Retinal pigment epithelial cell (primary cell): ENCODE results near the gene BTG3.

ENCODE experiments used
- DNase-seq: peaks from one replicate; pipeline ENCODE4 v3.0.0-alpha.2; 2010; ENCODE audit warnings: low read depth
- H3K4me3 ChIP-seq: 2 replicates; pipeline ENCODE4 v1.5.1; 2011; ENCODE audit warnings: mild to moderate bottlenecking, low read length, control low read depth, moderate library complexity
- TF ChIP-seq, protein P1 (sequence below): conservative IDR thresholded peaks from 2 replicates; pipeline ENCODE4 v1.5.1; 2011; ENCODE audit warnings: low read depth, low read length, control low read depth, inconsistent platforms

BTG3 gene

GRCh38 chr21:17597680-17598079 lies 15.0 kb downstream of the BTG3 start:
- TF ChIP-seq, protein P1, sequence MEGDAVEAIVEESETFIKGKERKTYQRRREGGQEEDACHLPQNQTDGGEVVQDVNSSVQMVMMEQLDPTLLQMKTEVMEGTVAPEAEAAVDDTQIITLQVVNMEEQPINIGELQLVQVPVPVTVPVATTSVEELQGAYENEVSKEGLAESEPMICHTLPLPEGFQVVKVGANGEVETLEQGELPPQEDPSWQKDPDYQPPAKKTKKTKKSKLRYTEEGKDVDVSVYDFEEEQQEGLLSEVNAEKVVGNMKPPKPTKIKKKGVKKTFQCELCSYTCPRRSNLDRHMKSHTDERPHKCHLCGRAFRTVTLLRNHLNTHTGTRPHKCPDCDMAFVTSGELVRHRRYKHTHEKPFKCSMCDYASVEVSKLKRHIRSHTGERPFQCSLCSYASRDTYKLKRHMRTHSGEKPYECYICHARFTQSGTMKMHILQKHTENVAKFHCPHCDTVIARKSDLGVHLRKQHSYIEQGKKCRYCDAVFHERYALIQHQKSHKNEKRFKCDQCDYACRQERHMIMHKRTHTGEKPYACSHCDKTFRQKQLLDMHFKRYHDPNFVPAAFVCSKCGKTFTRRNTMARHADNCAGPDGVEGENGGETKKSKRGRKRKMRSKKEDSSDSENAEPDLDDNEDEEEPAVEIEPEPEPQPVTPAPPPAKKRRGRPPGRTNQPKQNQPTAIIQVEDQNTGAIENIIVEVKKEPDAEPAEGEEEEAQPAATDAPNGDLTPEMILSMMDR = no peak
- no peak overlapping the region for H3K4me3 ChIP-seq
- no peak for DNase-seq

DNA sequence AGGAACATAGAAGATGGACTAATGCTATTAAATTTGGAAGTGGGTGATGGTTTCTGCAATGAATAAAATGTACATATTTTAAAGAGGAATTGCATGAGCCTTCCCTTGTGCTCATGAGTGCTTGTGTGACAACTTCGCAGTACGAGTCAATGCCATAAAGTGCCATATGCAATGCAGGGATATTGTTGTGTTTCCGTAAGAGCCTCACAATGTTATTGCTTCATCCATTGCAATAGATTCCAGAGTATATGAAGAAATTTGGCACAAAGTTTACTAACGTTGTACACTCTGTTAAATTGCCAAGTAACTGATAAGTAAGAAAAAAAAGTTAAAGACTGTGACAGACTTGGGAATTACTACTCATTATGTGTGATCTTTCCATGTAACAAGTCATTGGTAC lies 22.3 kb downstream of the BTG3 start:
- DNase-seq = no peak
- TF ChIP-seq, protein P1 = no peak
- no peak overlapping the region for H3K4me3 ChIP-seq

GRCh38 chr21:17585875-17586450 lies 26.7 kb downstream of the BTG3 start:
- DNase-seq = peak; percentile 20
- H3K4me3 ChIP-seq = no peak overlapping the region
- TF ChIP-seq, protein P1 = peak; percentile 61

DNA sequence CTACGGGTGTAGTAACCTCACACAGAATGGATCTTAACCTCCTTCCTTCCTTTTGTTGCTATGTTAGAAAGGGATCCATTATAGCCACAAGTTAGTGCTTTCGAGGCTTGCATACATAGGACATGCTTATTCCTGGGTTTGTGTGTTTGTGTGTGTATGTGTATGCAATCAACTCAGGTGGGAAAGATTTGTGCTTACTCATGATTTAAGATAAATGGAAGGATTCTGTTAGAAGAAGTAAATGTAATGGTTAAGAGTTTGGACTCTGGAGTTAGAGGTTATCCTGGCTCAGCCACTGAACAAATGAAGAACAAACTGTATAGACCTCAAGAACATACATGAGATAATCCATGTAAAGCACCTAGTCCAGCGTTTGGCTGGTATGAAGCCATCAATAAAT lies 28.8 kb downstream of the BTG3 start:
- TF ChIP-seq, protein P1 = no peak
- H3K4me3 ChIP-seq = no peak overlapping the region
- DNase-seq = no peak

DNA sequence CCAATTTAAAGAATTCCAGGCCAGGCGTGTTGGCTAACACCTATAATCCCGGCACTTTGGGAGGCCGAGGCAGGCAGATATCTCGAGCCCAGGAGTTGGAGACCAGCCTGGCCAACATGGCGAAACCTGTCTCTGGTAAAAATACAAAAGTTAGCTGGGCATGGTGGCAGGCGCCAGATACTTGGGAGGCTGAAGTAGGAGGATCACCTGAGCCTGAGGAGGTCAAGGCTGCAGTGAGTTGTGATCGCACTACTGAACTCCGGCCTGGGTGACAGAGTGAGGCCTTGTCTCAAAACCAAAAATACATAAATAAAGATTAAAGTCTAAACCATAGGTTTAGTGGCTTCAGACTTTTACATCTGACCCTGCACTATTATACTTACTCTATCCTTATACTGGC lies 32.4 kb downstream of the BTG3 start:
- DNase-seq = no peak
- H3K4me3 ChIP-seq = no peak overlapping the region
- TF ChIP-seq, protein P1 = no peak

DNA sequence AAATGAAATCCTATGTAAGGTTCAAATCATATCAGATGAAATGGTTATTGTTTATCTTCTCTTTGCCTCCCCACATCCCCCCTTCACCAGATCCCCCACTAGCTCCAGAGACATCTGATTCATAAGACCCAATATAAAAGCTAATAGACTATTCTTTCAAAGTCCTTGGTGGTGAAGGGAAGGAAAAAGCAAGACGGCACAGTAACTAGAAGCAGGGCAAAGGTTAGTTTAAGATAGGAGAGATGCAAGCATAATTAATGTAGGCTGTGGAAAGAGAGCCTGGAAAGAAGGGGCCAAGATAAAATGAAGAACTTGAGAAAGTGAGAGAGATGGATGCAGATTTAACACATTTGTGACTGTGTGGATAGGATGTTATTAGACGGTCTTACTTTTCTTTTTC lies 33.8 kb downstream of the BTG3 start:
- no peak for DNase-seq
- TF ChIP-seq, protein P1 = no peak
- H3K4me3 ChIP-seq = no peak overlapping the region

GRCh38 chr21:17578162-17578561 lies 34.5 kb downstream of the BTG3 start:
- H3K4me3 ChIP-seq = no peak overlapping the region
- TF ChIP-seq, protein P1 = no peak

More at GRCh38 chr21:17578162-17578561, 34.5 kb downstream of the BTG3 start:
- DNase-seq = no peak
